Activated CD8-positive, alpha-beta memory T cell treated with anti-CD3 and anti-CD28 coated beads, Interleukin-2, amount 10 ng/mL, durations not matched to agents 7 days and 5 days (primary cell): ENCODE data around the gene GNGT1. TPM values are rescaled to one million over a fixed set of nuclear protein-coding genes. Genes with fewer than 3 reads are reported as not detected.

Experiments used
- ATAC-seq: fragments of 150-1000 bp; cut with Tn5 transposase; one replicate; pipeline ENCODE4 v1.10.0; 2021; ENCODE audit warnings: moderate library complexity
- CTCF ChIA-PET: fragments of 350-600 bp; sonication (Branson Sonifier 250); formaldehyde crosslinking; loops from one replicate; lab custom pipeline; 2021; ENCODE audit warnings: antibody characterized with exemption; lab: Charles Lee
- DNase-seq: peaks from one replicate; pipeline ENCODE4 v3.0.0-alpha.2; 2020
- H3K27ac Mint-ChIP-seq: one replicate; pipeline ENCODE4 v1.8.0; 2021; ENCODE audit warnings: mild to moderate bottlenecking, mixed read lengths
- H3K27me3 Mint-ChIP-seq: one replicate; pipeline ENCODE4 v1.8.0; 2021; ENCODE audit warnings: mixed read lengths
- H3K36me3 Mint-ChIP-seq: one replicate; pipeline ENCODE4 v1.8.0; 2021; ENCODE audit warnings: mild to moderate bottlenecking, mixed read lengths
- H3K4me1 Mint-ChIP-seq: one replicate; pipeline ENCODE4 v1.8.0; 2021; ENCODE audit warnings: mixed read lengths
- H3K4me3 Mint-ChIP-seq: one replicate; pipeline ENCODE4 v1.8.0; 2021; ENCODE audit warnings: mild to moderate bottlenecking, moderate library complexity, mixed read lengths
- H3K9me3 Mint-ChIP-seq: one replicate; pipeline ENCODE4 v1.8.0; 2022; ENCODE audit warnings: low read depth, mixed read lengths
- total RNA-seq, 2 experiments: library from RNA; stranded (reverse); gene quantifications; one replicate each; pipeline ENCODE4 v1.2.3, GENCODE V29; 2021

GNGT1 gene
- total RNA-seq, 2 experiments from 2014 or later = not detected

DNA sequence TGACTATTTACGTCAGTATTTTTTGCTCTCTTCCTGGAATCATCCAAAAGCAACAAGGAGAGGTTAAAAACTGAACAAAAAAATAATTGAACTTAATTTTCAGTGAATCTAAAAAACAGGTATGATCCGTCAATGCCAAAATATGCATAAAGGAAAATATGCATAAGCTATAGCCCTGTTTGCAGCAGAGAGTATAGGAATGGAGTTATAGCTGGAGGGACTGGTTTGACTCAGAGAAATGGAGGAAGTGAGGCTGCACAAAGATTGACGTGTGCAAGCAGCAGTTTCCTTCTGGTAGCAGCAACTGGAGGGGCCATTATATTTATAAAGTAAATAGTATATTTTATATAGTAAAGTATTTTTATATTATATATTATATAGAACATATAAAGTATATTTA is 52.3 kb downstream of the GNGT1 start:
- H3K27me3 Mint-ChIP-seq = no peaks in the 10 kb centered on the region
- H3K27ac Mint-ChIP-seq = no peak overlapping the region
- ATAC-seq (no peak), DNase-seq (no peak)
- CTCF ChIA-PET = no interaction called here
- H3K4me3 Mint-ChIP-seq = no peak overlapping the region
- H3K9me3 Mint-ChIP-seq = no peaks in the 10 kb centered on the region
- H3K36me3 Mint-ChIP-seq = no peaks in the 10 kb centered on the region
- H3K4me1 Mint-ChIP-seq = no peaks in the 10 kb centered on the region

Other genes starting within 250 kb of the GNGT1 start
- gene TFPI2, start 15.8 kb upstream of the GNGT1 start, total RNA-seq = under 1 TPM in 1 of 2 experiments, not detected in 1; 0.30 TPM
- not detected for gene GNG11, start 15.2 kb downstream of the GNGT1 start, total RNA-seq
- 10 to 100 TPM; 13.6 to 17.4 TPM for gene BET1, start 97.8 kb downstream of the GNGT1 start, total RNA-seq